K562 (cell line): ENCODE measurements around the gene OR6S1. TPM values are rescaled to one million over a fixed set of nuclear protein-coding genes. Genes with fewer than 3 reads are reported as not detected.

Experiments
- ATAC-seq: fragments of 200-7000 bp; cut with Tn5 transposase; 3 replicates; pipeline ENCODE4 v1.9.1; 2020; ENCODE audit warnings: moderate library complexity
- BruUV-seq: library from RNA; stranded (reverse); fragments of 400-500 nt; replicated peaks from 2 replicates; lab custom pipeline; 2021; lab: Mats Ljungman, UMichigan
- CTCF ChIA-PET: fragments of 300-600 bp; formaldehyde crosslinking; extraction: SDS; loops from one replicate; lab custom pipeline; 2021; ENCODE audit warnings: low intra/inter-chr PET ratio; lab: Yijun Ruan, JAX
- POLR2A ChIA-PET: fragments of 300-600, 350-650 bp; sonication (Branson Sonifier 250); formaldehyde crosslinking; extraction: SDS; loops from one replicate; lab custom pipeline; 2021; ENCODE audit warnings: antibody characterized with exemption, inconsistent platforms; lab: Yijun Ruan, JAX
- DNase-seq, 4 experiments: peaks; one replicate each; pipeline versions ENCODE4 v3.0.0 to v3.0.0-alpha.2; 2011 to 2018; ENCODE audit warnings: low spot score in 3 of 4, mixed read lengths in 3 of 4; ENCODE audit errors: extremely low read depth in 1 of 4
- FAIRE-seq: peaks from 2 replicates; lab custom pipeline; 2011; peaks lifted over from hg19 to GRCh38; lab: Jason Lieb, UNC
- H2AFZ ChIP-seq: 2 replicates; pipeline ENCODE4 v1.6.0; 2011; ENCODE audit warnings: low read depth, low read length, control low read depth, inconsistent platforms
- H3K27ac ChIP-seq: fragments of 200-600 bp; 3 replicates; pipeline ENCODE4 v1.8.0; 2011; ENCODE audit warnings: low read depth, mild to moderate bottlenecking, control low read depth, inconsistent platforms, low read length, moderate library complexity, mixed read lengths; ENCODE audit errors: extremely low read depth
- H3K27me3 ChIP-seq, 2 experiments: fragments of 300-600 bp in 1 of 2; 2 replicates in 1 of 2; 3 replicates in 1 of 2; pipeline versions ENCODE4 v1.6.0 to v1.8.0; 2011; ENCODE audit warnings: inconsistent platforms in 2 of 2, low read length in 2 of 2, mild to moderate bottlenecking in 1 of 2, mixed read lengths in 1 of 2, moderate library complexity in 1 of 2; ENCODE audit not compliant: control insufficient read depth in 2 of 2, insufficient read depth in 2 of 2
- H3K36me3 ChIP-seq: fragments of 300-600 bp; 3 replicates; pipeline ENCODE4 v1.8.0; 2011; ENCODE audit warnings: mild to moderate bottlenecking, low read length, inconsistent platforms; ENCODE audit not compliant: control insufficient read depth, insufficient read depth
- H3K4me1 ChIP-seq, 2 experiments: fragments of 200-600 bp in 1 of 2; replicated peaks in 1 of 2; 2 replicates in 1 of 2; 3 replicates in 1 of 2; pipeline versions ENCODE4 v1.5.1 to v1.8.0; 2011; ENCODE audit warnings: inconsistent platforms in 2 of 2, low read length in 2 of 2, mild to moderate bottlenecking in 1 of 2, mixed read lengths in 1 of 2, moderate library complexity in 1 of 2; ENCODE audit not compliant: control insufficient read depth in 2 of 2, insufficient read depth in 2 of 2
- H3K4me2 ChIP-seq: 2 replicates; pipeline ENCODE4 v1.6.1; 2011; ENCODE audit warnings: low read length, control low read depth, inconsistent platforms, mixed read lengths; ENCODE audit not compliant: insufficient read depth
- H3K4me3 ChIP-seq: fragments of 200-600 bp; sonication (generic), shearing (Covaris generic); 2 replicates; pipeline ENCODE4 v1.5.1; 2016; ENCODE audit warnings: control low read depth, inconsistent platforms
- H3K79me2 ChIP-seq: fragments of 200-600 bp; 3 replicates; pipeline ENCODE4 v1.8.0; 2011; ENCODE audit warnings: low read length, inconsistent platforms; ENCODE audit not compliant: control insufficient read depth, insufficient read depth
- H3K9ac ChIP-seq, 2 experiments: 2 replicates each; pipeline versions ENCODE4 v1.6.0 to v1.6.1; 2011; ENCODE audit warnings: low read depth in 2 of 2, low read length in 2 of 2, control low read depth in 1 of 2, inconsistent platforms in 1 of 2, mild to moderate bottlenecking in 1 of 2, mixed read lengths in 1 of 2; ENCODE audit not compliant: insufficient read depth in 1 of 2
- H3K9me1 ChIP-seq: one replicate; pipeline ENCODE4 v1.6.0; 2011; ENCODE audit warnings: inconsistent platforms, mild to moderate bottlenecking, low read length, moderate library complexity; ENCODE audit not compliant: control insufficient read depth, insufficient read depth
- H3K9me3 ChIP-seq: replicated peaks from 2 replicates; pipeline ENCODE4 v1.5.1; 2011; ENCODE audit warnings: low read depth, low read length, inconsistent platforms; ENCODE audit not compliant: control insufficient read depth, insufficient read depth
- H4K20me1 ChIP-seq: replicated peaks from 2 replicates; pipeline ENCODE4 v1.6.1; 2011; ENCODE audit warnings: low read length, inconsistent platforms, mixed read lengths; ENCODE audit not compliant: control insufficient read depth, insufficient read depth
- ARID2 ChIP-seq: fragments of 450-650 bp; IDR thresholded peaks from 2 replicates; pipeline ENCODE4 v1.6.1; 2017; ENCODE audit warnings: antibody characterized with exemption, mild to moderate bottlenecking
- ERF ChIP-seq: fragments of 450-650 bp; formaldehyde crosslinking; IDR thresholded peaks from 2 replicates; pipeline ENCODE4 v1.4.0; 2020; ENCODE audit warnings: mild to moderate bottlenecking, mixed read lengths
- NCOA1 ChIP-seq: fragments of 450-650 bp; IDR thresholded peaks from 2 replicates; pipeline ENCODE4 v1.6.1; 2016; ENCODE audit warnings: low read depth
- SMAD1 ChIP-seq: fragments of 150-350 bp; IDR thresholded peaks from 2 replicates; pipeline ENCODE4 v1.6.1; 2014; ENCODE audit warnings: low read length, low read depth; ENCODE audit not compliant: partially characterized antibody
- SMARCC2 ChIP-seq: fragments of 450-650 bp; IDR thresholded peaks from 2 replicates; pipeline ENCODE4 v1.6.1; 2017; ENCODE audit warnings: antibody characterized with exemption, moderate library complexity, mild to moderate bottlenecking, low read depth
- SREBF1 ChIP-seq: fragments of 150-350 bp; IDR thresholded peaks from 2 replicates; pipeline ENCODE4 v1.6.1; 2014; ENCODE audit warnings: antibody characterized with exemption, low read depth, low read length, borderline replicate concordance
- TRIM25 ChIP-seq: fragments of 450-650 bp; IDR thresholded peaks from 2 replicates; pipeline ENCODE4 v1.7.0; 2016; ENCODE audit warnings: borderline replicate concordance
- ZNF224 ChIP-seq: sonication (generic); formaldehyde crosslinking; IDR thresholded peaks from 2 replicates; pipeline ENCODE4 v1.8.0; 2022; ENCODE audit warnings: mild to moderate bottlenecking, missing genetic modification reagents
- ZNF318 ChIP-seq, 2 experiments: fragments of 450-650 bp; IDR thresholded peaks; 2 replicates each; pipeline ENCODE4 v1.6.1; 2016; ENCODE audit warnings: mild to moderate bottlenecking in 2 of 2, borderline replicate concordance in 1 of 2, low read depth in 1 of 2, moderate library complexity in 1 of 2
- ZNF561 ChIP-seq: fragments of 450-650 bp; formaldehyde crosslinking; conservative IDR thresholded peaks from 2 replicates; pipeline ENCODE4 v1.4.0; 2020; ENCODE audit warnings: mild to moderate bottlenecking, moderate library complexity
- WGBS: fragments of 100-300 bp; shearing (Covaris generic); methylation state at CpG from one replicate; pipeline ENCODE4 v1.1.6; 2016; ENCODE audit warnings: low coverage, mixed read lengths; ENCODE audit not compliant: insufficient coverage; ENCODE audit errors: missing lambda C conversion rate; 5-methylcytosine and 5-hydroxymethylcytosine counted together
- in situ Hi-C: fragments of 300-500 bp; cut with MboI; formaldehyde crosslinking; loops from 4 replicates; pipeline ENCODE4 v1.15.0; 2018; ENCODE audit warnings: inconsistent platforms, mixed read lengths
- intact Hi-C: fragments of 100-400 bp; cut with micrococcal nuclease; formaldehyde crosslinking; loops from 2 replicates; pipeline ENCODE4 v1.14.2; 2022
- polyA plus RNA-seq, 8 experiments: library from polyadenylated mRNA; depleted of rRNA in 4 of 8; stranded (reverse) in 5 of 8; unstranded in 3 of 8; fragments of >200 nt; fragmentation: Nextera tagmentation in 2 of 8; fragmentation: Illumina TruSeq in 1 of 8; extraction: Ambion mirVana in 2 of 8; extraction: Trizol in 1 of 8; gene quantifications; 2 replicates each; pipeline versions ENCODE4 v1.2.1 to v1.2.3, GENCODE V29; 2011 to 2014; ENCODE audit warnings: inconsistent platforms in 1 of 8, missing spikeins in 1 of 8
- total RNA-seq, 7 experiments: library from RNA; depleted of rRNA in 6 of 7; stranded (reverse); fragments of >200 nt in 6 of 7; fragmentation: Illumina TruSeq in 2 of 7; extraction: Trizol in 2 of 7; gene quantifications; 2 replicates each; pipeline versions ENCODE4 v1.2.1 to v1.2.3, GENCODE V29; 2011 to 2021; ENCODE audit warnings: low replicate concordance in 1 of 7

The OR6S1 gene
- total and polyA plus RNA-seq, 9 of the 15 experiments (the other 6 are each of a cell fraction or from before 2014, with no cell fraction given) = not detected

- in situ Hi-C loops (no loop called here), intact Hi-C loops (no loop called here)
- H3K4me3 ChIP-seq = no peak overlapping the region
- WGBS = 38% methylated on average over 6 of the region's 7 CpGs
- FAIRE-seq (peak; percentile 66), DNase-seq (no peak), ATAC-seq (no peak)
- H3K36me3 ChIP-seq = no peaks in the 10 kb centered on the region
- CTCF ChIA-PET = no interaction called here
- H3K9ac ChIP-seq = no peak overlapping the region
- no peak overlapping the region for H3K4me2 ChIP-seq
- no peaks in the 10 kb centered on the region; a peak in 2 of 5 replicates for H3K4me1 ChIP-seq
- H3K27me3 ChIP-seq = no peaks in the 10 kb centered on the region; a peak in 1 of 5 replicates
- no peaks in the 10 kb centered on the region for H4K20me1 ChIP-seq
- H3K27ac ChIP-seq = no peak overlapping the region
- TF ChIP-seq SMAD1 = no peak
- no peak for TF ChIP-seq ZNF561 (CRISPR knock-in tag)
- TF ChIP-seq ERF (CRISPR knock-in tag) = no peak
- no peak for TF ChIP-seq TRIM25
- TF ChIP-seq SMARCC2 = no peak
- no peak for TF ChIP-seq ZNF224 (CRISPR knock-in tag)
- no peak for TF ChIP-seq NCOA1
- TF ChIP-seq SREBF1 = no peak
- no peak for TF ChIP-seq ARID2
- no peak for TF ChIP-seq ZNF318 (IDR thresholded peaks at IDR 0.05; ENCODE audit: borderline replicate concordance in 1 of 2, low read depth in 1 of 2)
- H2AFZ ChIP-seq = no peak overlapping the region
- no peaks in the 10 kb centered on the region for H3K9me3 ChIP-seq
- POLR2A ChIA-PET = interaction anchor here (0.6 to 1.1 kb wide), 2 partner anchors 11 to 236 kb away, joined by 3 read pairs; no protein-coding TSS in a partner anchor
- H3K79me2 ChIP-seq = no peaks in the 10 kb centered on the region
- no TSS peak for BruUV-seq
- H3K9me1 ChIP-seq = no peaks in the 10 kb centered on the region
Measured at GRCh38 chr14:20642182-20642581, 691 bp upstream of the OR6S1 start.
